MM.1S (cell line): Measurements from ENCODE around the gene ST3GAL3.

ENCODE experiments used
- CTCF ChIP-seq: fragments of 300-600 bp; sonication (generic); IDR thresholded peaks from 2 replicates; pipeline ENCODE4 v1.5.1; 2016; ENCODE audit warnings: antibody characterized with exemption, low read length, mixed read lengths
- EZH2phosphoT487 ChIP-seq: fragments of 300-600 bp; sonication (generic); IDR thresholded peaks from 2 replicates; pipeline ENCODE4 v1.6.1; 2018; ENCODE audit warnings: antibody characterized with exemption, low read length

GRCh38 chr1:43766818-43767525 lies 59.6 kb downstream of the ST3GAL3 start:
- no peak for TF ChIP-seq CTCF
- no peak for TF ChIP-seq EZH2phosphoT487
